OCI-M2 (cell line): ENCODE measurements around the gene ENO3.

ENCODE experiments used
- DNase-seq: peaks from one replicate; lab custom pipeline; 2025; ENCODE audit not compliant: unreplicated experiment; lab: John Stamatoyannopoulos, UW

The ENO3 gene

DNA sequence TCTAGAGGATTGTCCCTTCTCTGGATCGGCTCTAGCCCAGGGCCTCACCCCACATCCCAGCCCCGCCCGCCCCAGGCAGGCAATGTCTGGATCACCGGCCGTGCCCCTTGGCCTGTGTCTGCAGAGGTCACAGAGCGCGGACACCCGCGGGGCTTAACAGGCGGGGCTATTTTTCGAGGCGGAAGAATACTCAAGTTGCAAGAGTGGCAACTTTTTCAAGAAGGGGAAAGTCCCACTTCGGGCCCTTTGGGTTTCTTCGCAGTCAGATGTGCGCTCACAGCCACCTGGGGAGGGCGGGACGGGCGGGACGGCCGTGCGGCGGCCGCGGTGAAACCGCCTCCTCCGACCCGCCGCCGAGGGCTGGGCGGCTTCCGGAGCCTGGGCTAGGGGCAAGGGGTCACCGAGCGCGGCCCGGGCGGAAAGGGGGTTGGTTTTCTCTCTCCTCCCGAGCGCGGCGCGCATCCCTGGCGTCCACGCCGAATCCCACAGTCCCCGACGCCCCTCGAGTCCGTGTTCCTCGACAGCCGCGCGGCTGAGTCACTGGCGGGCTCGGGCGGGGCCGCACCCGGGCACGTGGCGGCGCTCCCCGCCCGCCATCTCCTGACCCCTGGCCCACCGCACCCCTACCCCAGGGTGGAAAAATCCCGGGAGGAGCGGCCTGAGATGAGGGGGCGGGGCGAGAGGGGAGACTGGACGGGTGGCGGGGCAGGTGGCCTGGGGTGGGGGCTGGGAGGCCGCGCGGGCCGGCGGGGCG, 1.4 kb upstream of the ENO3 start:
- no peak for DNase-seq

DNA sequence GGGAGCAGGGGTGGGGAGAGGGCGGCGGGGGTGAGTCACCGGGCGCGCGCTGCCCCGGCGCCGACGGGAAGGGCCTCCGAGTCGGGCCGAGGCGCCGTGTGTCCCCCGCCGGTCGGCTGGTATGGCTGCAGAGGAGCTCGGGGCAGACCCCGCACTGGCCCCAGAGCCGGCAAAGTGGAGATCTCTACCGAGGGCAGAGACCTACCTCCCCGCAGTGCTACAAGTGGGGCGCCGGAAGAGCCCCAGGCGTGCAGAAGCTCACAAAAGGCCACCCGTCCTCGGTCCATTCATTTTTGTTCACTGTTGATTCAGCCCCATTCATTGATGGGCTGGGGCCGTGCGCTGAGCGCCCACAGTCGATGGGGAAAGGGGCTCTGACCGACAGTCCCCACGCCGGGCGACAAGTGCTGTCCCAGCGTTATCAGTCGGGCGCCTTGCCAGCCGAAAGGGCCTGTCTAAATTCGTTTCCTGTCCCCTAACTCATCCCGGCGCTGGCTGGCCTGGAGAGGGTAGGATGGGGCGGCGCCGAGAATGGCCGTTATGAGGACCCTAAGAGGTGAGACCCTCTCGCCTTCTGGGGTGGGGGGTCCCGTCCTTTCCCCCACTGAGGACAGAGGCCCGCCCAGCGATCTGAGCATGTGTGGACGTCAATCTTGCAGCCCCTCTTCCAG, 709 bp upstream of the ENO3 start:
- DNase-seq, result no peak

- no peak for DNase-seq
Measured at GRCh38 chr17:4951486-4951885, 567 bp downstream of the ENO3 start.

DNA sequence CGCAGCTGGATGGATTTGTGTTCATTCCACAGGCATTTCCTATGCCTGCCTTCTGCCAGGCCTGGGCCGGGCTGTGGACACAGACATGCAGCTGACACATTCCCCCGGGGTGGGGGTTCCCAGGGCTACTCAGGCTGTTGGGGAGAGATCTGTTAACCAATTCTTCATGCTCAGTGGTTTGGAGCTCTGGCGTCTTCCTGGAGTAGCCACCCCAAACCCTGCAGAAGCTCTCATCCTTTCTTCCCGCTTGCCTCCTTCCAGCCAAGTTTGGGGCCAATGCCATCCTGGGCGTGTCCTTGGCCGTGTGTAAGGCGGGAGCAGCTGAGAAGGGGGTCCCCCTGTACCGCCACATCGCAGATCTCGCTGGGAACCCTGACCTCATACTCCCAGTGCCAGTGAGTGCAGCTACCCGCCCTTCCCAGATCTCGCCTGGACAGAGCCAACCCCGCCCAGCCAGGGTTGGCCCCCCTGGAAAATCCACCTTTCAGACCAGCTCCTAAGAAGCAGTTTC, 2.6 kb downstream of the ENO3 start:
- no peak for DNase-seq

GRCh38 chr17:4955091-4955490, 4.2 kb downstream of the ENO3 start:
- DNase-seq, result no peak

DNA sequence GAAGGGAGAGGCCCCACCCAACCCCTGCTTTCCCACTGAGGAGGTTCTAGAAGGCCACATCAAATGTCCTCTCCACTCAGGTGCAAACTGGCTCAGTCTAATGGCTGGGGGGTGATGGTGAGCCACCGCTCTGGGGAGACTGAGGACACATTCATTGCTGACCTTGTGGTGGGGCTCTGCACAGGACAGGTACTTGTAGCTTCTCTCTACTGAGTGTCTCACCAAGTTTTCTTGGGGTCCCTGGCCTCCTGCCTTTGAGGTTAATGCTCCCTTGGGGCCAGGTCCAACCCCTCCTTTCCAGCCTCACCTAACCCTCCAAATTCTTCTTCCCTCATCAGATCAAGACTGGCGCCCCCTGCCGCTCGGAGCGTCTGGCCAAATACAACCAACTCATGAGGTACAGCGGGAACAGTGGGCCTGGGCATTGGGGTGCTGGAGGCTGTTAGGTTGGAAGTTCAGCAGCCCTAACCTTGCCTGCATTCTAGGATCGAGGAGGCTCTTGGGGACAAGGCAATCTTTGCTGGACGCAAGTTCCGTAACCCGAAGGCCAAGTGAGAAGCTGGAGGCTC, 5.7 kb downstream of the ENO3 start:
- no peak for DNase-seq

- DNase-seq, result no peak
Measured at GRCh38 chr17:4958102-4958501, 7.2 kb downstream of the ENO3 start.

DNA sequence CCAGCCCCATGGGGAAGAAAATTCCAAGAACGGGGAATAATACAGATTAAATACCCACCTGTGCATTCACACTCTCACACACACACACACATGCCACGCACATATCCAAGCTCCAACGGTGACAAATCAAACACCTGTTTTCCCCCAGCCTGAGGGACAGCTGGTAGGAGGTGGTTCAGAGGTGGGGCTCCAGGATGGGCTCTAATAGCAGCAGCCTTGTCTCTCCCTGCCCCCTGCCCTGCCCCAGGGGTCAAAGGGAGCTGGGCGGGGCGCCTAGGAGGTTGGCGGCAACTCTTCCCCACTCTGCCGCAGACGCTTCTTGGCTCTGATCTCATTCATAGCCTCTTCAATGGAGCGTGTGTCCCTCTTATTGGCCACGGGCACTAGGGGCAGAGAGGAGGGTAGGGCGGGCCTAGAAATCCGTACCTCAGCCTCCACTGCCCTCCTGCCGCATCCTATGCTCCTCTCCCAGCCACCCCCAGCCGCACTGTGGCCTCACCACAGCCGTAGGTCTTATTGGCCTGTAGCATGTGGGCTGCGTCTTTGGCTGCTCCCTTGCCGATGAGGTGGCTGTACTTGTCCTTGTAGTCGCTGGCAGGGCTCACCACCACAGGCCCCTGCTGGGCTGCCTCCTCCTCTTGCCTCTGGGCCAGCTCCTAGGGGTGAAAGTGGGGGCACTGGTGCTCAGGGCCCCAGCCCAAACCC, 8.5 kb downstream of the ENO3 start:
- DNase-seq, result no peak

DNA sequence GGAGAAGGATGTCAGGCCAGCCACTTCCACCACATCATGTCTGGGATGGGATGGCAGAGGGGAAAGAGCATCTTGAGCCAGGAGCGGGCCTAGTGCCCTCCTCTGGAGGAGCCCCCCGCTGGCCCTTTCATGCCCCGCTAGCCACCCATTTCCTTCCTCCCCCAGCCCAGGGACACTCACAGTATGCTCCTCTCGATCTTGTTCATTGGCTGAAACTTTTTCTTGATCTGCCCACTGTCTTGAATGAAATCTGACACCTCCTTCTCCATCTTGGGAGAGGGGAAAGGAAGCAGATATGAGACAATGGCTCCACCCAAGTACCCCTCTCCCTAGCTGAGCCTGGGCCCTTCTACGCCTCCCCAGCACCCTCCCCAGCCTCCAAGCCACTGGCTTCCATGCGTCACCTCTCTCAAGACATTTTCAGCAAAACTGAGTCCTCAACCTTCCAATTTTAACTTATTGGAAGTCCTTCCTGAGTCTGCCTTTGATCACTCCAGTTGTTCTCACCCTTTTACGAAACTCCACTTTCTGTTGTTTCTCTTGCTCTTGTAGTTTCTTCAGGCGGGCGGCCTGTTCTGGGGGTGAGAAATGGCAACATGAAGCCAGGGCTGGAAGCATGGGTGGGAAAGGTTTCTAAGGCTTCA, 9.5 kb downstream of the ENO3 start:
- DNase-seq, result no peak

DNA sequence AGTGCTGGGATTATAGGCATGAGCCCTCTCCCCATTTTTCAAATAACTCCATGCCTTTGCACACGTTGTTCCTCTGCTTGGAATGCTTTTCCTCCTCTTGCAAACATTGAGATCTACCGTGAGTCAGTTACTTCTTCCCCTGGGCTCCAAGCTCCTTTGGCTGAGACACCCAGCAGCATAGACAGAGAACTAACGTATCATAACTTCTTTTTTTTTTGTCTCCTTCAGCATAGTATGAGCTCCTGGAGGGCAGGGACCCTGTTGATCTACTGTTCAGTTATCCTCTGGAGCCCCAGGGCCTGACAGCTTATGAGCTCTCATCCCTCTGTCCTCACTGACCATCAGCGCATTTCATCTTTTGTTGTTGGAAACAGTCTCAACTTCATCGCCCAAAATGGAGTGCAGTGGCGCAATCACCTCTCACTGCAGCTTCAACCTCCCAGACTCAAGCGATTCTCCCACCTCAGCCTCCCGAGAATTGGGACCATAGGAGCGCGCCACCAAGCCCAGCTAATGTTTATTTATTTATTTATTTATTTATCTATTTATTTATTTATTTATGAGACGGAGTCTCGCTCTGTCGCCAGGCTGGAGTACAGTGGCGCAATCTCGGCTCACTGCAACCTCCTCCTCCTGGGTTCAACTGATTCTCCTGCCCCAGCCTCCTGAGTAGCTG, 14.5 kb downstream of the ENO3 start:
- DNase-seq, result no peak

DNA sequence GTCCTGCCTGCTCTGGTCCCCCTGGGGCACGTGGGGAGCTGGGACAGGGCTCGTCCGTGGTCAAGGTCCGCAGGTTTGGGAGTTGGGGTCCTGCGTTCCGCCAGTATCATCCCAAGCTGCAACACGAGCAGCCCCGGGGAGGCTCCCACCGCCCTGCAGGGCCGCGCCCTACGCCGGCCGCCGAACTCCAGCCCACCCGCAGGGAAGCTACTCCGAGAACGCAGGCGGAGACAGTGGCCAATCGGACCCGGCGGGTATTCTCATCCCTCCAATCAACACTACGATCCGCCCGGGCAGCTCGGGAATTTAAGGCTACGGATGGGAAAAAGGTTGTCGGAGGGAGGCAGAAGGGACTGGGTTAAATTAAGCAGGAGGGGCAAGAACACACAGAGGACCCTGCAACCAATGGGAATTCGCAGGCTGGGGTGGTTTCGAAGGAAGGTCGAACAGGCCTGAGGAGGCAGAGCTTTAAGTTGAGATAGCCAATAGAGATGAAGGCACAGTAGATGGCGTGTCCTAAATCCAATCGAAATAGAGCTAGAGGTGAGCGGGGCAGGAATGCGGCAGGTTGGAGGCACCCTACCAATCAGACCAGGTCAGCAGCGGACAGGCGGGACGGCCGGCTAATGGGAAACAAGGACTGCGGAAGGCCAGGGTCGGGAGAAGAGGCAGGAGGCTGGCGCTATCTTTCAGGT, 16.1 kb downstream of the ENO3 start:
- DNase-seq, result peak; percentile 96

DNA sequence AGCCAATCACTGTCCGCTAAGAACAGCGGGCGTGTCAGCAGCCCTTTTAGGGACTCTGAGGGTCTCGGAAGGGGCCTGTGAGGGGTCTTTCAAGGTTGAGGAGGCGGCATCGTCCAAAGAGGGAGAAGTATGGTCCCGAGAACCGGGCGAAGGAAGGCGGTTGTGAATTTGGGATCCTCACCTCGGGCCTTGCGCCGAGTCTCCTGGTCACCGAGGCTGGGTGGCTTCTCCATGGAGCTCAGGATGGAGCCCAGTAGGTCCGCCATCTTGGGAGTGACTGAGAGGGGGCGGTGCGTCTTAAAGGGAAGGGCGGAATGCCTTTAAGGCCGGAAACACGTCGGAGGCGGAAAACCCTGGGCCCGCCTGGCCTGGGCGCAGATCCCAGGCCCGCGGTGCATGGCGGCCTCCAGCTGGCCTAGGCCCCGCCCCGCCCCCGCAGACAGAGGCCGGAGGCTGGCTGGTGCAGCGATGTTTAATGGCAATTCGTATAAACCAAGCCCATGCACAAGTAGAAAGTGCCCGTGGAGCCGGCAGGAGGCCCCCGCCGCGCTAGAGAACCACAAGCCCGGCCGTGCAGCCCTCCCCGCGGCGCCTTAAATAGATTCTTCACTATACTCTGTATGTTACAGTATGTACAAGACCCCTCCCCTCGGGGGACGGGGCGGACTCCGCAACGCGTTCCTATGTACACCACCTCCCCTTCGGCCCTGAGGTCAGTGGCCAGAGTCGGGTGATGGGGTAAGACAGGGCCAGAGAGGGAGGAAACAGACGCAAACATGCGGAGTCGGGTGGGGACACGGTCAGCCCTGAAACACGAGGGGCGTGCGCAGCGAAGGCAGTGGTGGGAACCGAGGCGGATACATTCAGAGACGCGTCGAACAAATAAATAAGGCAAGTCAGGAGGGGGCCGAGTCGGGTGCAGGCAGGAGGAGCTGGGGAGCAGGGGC, 16.9 kb downstream of the ENO3 start, which contains the start of gene SPAG7:
TSS of gene SPAG7 (minus strand) at position 279 of the 947 bp plus-strand sequence. CDS start at position 266, 13 bp downstream.
- peak; percentile 96 for DNase-seq

GRCh38 chr17:4968486-4969046, 17.6 kb downstream of the ENO3 start:
- DNase-seq, result no peak

DNA sequence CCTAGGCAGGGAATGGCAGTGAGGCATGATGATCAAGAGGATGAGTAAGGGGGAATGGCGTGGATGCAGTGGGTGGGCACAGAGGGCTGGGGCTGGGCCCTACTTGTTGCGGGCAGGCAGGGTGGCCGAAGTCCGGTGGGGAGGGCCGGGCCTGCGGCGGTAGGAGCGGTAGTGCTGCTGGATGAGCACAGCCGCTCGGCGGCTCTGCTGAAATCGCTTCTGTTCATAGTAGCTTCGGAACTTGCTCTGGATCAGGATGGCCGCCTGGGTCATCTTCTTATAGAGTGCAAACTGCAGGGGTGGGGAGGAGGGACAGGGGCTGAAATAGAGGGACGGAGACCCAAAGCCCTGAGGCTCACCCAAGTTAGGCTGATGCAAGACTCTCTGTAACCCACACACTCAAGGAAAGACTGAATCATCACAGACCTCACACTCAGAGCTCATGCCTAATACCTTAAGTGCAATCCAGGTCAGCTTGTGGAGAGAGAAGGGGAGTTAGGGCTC, 18.2 kb downstream of the ENO3 start:
- no peak for DNase-seq

GRCh38 chr17:4969551-4970173, 18.7 kb downstream of the ENO3 start:
- no peak for DNase-seq

DNA sequence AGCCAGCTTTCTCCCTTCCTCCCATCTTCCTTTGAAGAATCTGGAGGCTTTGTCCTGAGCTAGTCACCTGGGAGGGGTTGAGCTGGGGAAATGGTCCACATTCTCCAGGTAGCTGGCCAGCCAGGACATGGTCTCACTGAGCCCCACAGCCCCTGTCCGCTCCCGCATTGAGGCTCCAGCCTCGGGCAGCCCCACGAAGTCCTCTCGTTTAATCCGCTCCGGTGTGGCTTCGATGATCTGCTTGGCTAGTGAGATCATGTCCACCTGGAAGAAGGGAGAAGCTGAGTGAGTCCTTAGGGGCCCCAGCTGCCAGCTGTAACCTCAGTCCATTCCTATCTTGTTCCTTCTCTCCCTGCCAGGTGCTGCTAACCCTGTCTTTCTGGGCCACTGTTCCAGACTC, 19.4 kb downstream of the ENO3 start:
- no peak for DNase-seq

GRCh38 chr17:4971826-4972225, 20.9 kb downstream of the ENO3 start:
- no peak for DNase-seq

- DNase-seq, result no peak
Measured at GRCh38 chr17:4972322-4972721, 21.4 kb downstream of the ENO3 start.
